Suppressor macrophage treated with lipopolysaccharide for 1 hour (primary cell): Measurements from ENCODE around the gene GRID1.

Source experiments
- DNase-seq, 3 donors: peaks; one replicate each; pipeline ENCODE4 v3.0.0-alpha.2; 2020 to 2022

GRID1 gene

DNA sequence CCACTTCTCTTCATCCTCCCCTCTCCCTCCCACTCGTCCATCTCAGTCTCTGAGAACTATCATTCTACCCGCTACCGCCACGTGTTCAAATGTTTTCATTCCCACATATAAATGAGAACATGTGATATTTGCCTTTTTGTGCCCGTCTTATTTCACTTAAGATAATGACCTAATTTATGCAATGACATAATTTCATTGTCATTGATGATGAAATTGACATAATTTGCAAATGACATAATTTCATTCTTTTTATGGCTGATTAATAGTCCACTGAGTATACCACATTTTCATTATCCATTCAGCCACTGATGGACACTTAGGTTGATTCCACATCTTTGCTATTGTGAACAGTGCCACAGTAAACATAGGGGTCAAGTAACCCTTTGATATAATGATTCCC is 292.3 kb downstream of the GRID1 start:
- no peak for DNase-seq

DNA sequence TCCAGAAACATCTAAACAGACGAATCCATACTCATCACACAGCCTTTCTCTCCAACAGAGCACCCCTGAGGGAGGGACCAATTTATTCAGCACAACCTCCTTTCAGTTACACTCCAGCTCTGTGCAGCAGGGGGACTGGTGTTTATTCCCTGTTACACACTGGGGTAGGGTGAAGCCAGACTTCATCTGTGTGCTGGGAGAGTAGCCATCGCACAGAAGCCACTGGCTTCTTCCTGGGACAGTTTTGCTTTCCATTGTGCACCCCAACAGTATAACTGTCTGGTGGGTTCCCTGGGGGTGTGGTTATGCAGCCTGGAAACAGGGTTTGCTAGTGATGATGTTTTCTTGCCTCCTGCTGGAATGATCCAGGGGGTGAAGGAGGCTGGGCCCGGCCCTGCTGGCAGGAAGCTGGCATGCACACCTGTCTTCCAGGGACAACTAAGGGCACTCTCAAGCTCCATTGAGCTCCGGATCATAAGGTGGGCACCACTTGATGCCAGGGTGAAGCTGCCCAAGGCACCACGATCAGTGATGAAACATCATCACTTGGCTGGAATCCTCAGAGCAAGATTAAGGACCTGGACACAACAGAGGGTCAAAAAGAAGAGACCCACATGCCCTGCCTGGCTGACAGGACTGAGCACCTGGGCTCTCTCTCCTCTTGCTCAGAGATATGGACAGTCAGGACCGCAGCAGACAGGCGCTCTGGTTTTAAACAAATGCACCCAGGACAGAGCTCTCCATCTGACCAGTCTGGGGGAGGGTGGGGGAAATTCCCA is 293.2 kb downstream of the GRID1 start:
- no peak for DNase-seq

DNA sequence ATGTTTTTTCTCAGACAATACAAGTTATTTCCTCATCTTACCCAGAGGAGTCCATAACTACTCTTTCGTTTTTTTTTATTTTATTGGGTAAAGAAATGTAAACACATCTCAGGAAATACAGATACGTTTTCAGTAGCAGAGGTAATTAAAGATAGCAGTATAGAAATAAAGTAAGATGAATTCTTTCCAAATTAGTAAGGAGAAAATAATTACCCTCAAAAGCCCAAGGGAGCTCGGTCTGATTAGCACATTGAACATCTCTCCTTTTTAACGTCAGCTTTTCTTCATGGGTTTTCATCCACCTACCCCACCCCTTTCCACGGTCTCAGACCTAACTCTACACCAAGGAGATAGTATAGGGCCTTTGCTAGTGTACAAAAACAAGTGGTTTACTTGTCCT is 294.2 kb downstream of the GRID1 start:
- DNase-seq = no peak

DNA sequence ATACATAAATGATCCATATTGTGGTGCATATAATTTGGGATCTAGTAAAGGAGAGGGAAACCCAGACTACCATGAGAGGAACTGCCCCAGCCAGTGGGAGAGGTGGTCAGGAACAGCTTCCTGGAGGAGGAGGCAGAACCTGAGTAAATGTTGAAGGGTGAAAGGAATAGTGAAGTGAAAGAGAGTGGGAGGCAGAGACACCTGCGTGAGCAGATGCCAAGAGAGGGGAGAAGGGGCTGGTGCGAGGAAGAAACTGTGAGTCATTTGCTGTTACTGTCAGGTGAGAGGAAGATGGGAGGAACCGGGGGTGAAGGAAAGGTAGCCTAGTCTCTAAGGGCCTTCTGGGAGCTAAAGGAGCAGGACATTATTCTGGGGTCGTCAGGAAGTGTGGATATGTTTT is 294.8 kb downstream of the GRID1 start:
- no peak for DNase-seq

DNA sequence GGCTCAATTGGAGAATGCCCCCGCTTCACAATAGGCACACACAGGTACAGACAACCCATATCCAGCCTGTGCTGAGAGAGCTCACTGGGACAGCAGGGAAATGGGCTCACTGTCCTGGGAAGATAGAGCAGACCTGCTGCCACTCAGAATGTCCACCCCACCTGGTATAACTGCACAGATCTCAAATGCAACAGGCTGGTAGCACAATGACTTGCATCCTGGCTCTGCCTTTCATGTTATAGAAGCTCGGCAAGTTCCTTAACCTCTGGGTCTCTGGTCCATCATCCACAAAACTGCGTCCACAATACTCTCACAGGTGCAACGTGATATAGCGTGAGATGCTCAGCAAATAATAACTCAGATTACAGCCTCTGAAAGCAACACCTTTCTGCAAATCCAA is 295.4 kb downstream of the GRID1 start:
- DNase-seq = no peak

DNA sequence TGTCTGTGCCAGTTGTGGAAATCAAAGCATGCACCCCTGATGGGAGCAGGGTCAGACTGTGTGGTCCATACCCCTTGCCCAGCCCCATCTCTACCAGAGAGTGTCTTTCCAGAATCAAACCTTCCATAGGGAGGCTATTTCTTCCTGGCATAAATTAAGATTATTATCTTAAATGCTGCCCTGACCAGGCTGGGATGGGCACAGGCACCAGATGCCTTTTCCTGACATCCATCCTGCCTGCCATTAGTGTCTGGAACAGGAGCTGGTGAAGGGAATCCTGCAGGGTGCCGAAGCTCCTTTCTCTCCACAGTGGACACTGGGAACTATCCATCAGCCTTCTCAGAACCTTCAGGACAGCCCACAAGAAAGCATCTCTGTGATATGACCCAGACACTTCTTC is 296.3 kb downstream of the GRID1 start:
- DNase-seq = no peak

DNA sequence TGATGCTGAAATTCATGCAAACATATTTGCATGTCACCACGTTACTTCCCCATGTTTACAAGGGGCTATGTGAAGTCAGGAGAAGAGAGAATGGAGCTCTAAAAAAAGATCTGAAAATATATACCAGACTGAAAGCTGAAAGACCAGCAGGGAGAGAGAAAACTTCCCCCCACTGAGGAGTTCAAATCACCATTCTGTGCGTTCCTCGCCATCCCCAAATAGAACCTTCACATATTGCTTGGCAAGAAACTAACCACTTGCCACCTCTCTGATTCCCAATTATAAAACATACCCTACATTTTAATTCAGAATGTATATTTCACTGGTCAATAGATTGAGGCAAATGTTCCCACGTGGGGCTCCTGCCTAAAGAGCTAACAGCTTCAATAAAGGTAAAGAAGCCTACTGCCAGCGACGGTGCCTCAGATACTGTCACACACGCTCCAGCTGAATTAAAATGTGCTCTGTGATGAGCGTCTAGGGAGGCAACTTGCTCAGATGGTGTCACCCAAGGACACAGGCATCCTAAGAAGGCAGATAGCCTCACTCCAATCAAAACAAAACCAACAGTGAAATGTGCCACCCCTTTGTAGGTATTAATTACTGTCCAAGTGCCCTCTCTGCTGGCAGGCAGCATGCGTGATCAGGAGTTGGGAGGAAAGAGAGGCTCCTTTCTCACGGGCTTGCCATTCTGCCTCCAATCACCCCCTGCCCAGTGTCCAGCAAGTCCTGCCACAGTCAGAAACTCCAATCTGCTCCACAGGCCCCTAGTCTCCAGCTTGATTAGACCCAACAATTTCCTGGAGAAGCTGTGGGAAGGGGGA is 298.2 kb downstream of the GRID1 start:
- DNase-seq = no peak

DNA sequence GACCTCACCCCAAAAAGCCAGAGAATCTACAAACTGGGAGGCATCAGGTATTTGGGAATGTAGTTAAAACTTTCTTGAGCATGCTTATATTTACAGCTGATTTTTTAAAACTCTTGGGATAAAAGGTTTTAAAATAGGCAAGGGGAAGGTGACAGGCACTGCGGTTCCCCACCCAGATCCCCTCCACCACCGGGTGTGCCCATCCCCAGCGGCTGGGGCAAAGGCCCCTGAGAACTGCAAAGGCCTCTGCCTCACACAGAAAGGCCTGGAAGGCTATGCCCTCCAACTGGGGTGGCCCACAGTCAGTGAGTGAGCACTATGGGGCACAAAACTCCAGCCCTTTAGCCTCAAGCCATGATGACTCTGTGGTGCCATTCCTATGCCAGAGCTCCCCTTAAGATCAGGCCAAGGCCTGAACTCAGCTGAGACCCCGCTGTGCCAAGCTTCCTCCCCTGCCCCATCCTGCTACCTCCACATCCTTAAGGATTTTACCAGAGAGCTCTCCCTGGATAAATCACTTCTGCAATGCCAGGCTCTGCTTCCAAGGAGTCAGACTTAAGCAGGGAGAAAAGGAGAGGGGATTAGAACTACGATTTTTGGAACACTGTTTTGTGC is 299.1 kb downstream of the GRID1 start:
- DNase-seq = no peak

DNA sequence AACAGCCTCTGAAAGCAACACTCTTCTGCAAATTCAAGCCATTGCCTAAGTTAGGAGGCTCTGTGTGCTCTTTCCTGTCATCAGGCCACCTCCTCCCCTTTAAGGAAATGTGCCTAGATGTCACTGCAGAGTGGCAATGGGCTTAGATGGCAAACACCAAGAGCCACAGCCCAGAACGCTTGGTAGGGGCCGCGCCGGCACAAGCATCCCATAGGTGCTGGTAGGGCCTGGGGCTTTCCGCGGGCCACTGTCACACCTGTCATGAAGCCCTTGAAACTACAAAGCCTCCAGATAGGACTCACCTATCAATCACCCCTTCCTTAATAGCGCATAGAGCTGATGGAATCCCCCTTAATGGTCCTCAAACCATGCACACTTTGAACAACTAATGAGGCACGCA is 299.9 kb downstream of the GRID1 start:
- no peak for DNase-seq

DNA sequence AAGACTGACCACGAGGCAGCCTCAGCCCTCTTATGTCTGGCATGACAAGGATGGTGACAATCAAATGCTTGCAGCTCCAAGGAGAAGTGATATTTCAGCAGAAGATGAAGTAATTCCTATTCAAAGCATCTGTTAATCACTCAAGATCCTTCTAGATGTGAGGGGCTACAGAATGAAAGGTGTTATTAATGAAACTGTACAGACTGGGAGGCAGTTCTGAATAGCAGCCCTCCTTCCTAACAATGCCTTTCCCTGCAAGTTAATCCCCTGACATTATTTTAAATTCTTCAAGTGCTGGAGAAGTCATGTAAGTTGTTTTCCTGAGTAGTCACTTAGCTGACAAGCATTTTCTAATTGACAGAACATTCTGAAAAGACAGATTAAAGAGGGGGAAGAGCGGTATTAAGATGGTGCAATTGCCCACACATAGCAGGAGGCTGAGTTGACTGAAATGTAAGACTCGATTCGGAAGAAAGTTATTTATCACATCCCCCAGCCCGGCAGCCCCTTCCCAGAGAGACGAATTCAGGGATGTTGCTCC is 300.8 kb downstream of the GRID1 start:
- no peak for DNase-seq

DNA sequence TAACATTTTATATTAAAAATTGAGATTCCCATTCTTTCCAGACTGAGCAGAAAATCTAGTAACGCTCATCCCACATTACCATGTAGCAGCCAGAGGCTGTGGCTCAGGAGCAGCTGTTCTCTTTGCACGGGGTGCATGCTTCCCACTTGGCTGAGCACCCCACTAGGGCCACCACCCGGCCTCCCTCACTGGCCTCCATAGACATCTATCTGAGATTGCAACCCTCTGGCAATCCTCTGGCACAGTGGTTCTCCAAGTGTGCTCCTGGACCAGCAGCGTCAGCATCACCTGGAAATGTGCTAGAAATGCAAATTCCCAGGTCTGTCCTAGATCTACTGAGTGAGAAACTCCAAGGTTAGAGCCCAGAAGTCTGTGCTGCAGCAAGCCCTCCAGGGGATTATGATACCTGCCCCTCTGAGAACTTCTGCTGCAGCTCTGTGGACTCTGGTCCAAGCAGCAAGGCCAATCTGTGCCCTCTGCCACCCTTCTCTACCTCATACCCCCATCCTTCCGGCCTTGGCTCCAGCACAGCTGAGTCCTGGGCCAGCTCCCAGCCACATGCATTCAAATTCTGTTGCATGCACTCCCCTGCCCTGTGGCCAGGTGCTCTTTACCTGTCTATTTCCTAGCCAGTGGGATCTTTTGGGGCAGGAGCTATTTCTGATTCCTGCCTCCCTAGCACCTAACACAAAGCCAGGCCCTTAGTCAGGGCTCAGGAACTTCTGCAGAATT is 301.5 kb downstream of the GRID1 start:
- no peak for DNase-seq

DNA sequence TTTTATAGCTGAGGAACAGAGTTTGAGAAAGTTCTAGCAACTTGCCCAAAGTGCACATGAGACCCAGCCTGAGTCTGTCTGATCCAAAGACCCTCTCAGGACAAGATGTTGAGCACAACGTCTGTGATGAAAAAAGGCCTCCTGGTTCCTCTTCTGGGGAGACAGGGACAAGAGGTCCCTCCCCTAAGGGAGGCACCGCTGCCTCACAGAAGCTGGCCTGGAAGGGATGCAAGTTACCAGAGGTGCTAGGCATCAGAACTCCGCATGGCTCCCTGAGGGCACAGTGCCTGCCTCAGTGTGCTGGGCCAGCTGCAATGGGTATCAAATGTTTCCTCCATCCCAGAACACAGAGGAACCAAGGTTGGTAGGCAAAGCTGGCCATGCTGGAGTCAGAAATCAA is 302.4 kb downstream of the GRID1 start:
- DNase-seq = no peak

DNA sequence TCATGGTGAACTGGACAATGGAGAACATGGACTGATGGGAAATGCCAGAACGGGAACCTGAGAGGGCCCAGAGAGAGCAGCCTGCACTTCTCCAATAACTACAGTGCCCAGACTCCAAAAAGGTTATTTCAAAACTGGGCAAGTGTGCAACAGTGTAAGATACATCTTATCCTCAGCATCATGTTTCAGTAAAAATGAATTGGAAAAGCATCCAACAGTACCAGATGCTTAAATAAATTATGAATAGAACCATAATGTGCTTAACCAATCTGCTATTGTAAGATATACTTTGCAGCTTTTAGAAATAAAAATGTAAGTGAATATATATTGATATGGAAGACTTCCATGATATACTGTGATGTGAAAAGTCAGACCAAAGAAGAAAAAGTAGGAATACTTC is 303.3 kb downstream of the GRID1 start:
- no peak for DNase-seq

DNA sequence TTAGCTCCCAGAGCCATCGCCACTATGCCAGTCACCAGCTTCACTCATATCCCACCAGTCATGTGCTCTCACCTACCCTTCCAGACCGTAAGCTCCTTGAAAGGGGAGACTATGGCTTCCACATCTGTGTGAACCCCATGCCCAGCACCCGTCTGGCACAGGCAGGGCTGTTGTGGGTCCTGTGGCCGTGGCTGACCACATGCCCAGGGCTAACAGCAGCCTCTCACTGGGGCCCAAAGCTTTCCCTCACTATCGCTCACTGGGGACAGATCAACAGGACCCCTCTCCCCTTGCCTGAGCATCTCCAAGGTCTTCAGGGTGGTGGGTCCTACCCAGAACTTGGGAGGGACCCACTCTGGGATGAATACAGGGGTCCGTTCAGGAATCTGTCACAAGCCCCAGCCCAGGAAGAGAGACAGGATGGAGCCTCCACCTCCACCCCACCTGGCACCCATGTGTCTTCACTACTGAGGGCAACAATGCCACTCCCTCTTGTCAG is 303.9 kb downstream of the GRID1 start:
- no peak for DNase-seq

DNA sequence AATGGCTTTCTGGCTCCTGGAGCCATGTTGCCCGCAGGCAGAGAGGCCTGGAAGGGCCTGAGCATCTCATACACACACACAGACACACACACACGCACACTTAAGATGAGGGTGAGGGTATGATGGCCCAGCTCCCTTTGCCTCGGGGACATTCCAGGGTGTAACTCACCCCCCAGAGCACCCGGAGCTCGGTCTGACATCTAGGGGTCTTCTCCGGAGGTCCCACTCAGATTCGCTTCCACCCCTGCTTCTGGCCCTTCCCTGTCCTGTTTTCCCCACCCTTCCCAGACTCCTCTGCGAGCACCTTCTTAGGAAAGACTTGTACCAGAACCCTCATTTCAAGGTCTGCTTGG is 304.4 kb downstream of the GRID1 start:
- no peak for DNase-seq

DNA sequence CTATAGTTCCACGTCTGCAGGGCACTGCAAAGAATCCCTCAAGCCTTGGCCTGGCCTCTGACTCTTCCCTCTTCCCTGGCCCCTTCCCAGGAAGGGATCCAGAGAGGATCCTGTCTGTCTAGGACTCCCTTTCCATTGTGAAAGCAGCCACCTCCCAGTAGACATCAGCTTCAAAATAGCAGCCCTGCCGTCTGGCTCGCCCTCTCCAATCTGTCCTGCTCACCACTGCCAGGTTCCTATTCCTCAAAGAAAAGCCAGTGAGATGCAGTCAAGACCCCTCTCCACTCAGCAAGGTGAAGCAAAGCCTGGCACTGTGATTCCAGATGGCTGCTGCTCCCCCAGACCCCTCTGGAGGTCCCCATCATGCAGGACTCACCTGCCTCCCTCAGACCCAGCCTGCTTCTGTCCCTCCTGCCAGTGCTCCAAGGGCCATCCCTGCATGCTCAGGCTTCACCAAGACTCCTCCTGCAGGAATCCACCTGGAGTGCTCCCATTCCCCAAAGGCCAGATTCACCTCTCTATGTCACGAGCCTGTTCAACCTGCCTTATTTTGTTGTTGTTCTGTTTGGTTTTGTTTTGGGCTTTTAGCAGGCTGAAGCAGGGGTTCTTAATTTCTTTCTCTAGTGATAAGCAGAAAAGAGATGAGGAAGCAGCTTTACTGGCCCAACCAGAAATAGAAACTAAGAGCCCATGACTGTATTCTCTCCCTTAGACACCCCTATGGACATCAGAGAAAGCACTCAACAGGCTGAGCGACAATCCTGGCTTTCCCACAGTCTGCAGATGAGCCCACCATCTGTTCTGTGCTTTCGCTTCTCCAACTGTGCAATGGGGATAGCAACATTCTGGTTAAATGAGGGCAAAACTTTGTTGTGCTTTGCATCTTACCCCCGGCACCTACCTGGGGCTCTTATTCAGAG is 305.1 kb downstream of the GRID1 start:
- DNase-seq = no peak

DNA sequence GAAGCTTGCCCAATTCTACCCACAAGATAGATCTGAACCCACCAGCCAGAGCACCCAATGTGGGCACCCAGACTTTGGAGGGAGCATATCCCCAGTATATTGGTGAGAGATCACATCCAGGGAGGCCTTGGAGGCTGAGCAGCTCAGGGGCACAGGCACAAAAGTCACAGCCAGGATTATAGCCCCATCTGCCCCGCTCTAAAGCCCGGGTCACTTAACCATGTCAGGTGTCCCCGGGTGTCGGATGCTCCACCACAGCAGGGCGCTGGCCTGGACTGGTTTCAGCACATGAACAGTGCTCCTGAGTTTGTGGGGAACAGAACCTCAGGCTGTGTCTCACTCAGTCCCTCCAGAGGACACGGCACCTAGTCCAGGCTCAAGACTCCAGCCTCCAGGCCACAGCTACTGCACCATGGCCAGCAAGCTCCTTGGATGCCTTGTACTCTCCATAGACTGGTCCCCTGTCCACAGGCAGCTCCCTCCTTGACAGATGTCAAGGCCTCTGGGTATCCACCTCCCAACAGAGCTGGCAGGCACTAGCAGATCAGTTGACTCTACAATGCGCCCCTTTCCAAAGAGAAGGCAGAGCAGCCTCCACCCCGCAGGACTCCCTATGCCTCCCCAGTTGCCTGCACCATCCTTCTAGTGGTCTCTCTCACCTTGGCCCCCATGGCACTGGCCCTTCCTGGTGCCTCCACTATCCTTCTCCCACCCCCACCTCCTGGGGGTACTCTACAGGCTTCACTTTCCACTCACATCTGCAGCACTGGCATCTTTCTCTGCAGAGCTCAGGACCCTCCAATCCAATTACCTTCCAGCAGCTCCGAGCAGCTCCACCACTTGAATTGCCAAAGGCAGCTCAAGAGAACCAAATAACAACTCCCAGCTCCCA is 306.0 kb downstream of the GRID1 start:
- no peak for DNase-seq

DNA sequence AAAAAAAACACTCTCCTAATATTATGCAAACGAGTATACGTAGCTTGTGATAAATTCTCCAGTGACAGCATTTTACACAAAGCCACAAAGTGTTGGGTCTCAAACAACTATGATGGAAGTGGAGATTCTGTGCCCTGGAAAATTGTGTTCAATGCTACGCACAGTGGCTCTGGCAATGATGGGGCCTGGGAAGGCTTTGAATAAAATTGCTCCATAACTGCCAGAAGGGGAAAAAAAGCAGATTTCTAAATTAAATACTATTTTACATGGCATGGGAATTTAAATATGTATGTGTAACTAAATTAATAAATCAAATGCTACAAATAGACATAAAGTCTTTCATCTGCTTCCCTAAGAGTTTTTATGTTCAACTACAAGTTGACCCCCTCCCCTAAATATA is 306.7 kb downstream of the GRID1 start:
- DNase-seq = no peak

DNA sequence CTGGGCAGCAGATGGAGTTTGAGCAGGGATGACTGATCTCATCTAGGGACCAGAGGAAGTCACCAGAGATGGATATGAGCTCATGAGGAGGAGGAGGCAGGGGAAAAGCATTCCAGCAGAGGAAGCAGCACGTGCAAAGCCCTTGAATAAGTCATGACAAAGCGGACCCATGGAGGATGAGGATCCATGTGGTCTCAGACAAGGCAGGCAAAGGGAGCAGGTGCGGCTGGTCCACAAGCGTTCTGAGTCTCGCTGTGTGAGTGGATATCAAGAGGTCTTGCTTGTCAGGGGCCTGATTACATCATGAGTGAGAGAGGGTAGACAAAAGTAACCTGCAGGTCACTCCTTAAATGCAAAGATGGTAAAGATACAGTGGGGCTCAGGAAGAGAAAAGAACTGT is 307.6 kb downstream of the GRID1 start:
- no peak for DNase-seq

DNA sequence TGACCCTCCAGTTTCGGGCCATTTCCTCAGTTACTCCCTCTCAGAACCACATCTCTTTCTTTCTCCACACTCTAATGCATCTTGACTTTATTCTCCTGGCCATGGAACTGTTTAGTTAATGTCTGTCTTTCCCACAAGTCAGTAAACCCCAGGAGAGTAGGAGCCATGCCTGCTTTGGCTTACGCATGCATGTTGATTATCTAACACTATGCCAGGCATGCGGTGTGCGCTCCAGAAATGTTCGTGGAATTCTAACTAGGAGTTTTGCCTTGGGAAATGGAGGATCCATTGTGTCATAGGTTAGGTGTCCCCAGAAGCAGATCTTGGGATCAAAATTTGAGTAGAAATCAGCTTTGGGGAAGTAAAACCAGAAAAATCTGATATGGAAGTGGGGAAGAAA is 308.9 kb downstream of the GRID1 start:
- no peak for DNase-seq

DNA sequence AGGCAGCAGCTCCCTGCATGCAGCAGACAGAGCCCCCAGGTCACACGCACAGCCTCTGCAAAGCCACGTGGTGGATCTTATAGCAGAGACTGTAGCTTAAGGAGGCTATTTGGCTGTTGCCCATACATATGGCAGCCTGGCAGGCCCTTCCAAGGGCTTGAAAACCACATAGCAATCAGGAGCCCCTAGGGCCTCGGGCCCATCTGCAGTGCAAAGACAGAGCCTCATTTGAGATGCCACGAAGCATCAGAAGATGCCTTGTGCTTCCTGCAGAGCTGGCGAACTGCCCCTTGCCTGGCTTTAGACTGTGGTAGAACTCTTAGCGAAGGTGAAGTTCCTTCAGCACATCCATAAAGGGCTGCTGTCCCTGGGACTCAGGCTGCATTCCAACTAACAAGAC is 309.9 kb downstream of the GRID1 start:
- DNase-seq = no peak
